ENCODE data around the gene FERMT1. TPM values are rescaled to one million over a fixed set of nuclear protein-coding genes. Genes with fewer than 3 reads are reported as not detected.

The FERMT1 gene
- 0.54 TPM for total RNA-seq
- long read RNA-seq = 0 reads

- DNase-seq (ENCODE audit: low spot score) = no peak
- intact Hi-C loops (cut with DNase I) = no loop called here
Observed at GRCh38 chr20:6122873-6123648, at the start of gene FERMT1. Gene FERMT1, minus strand, starts transcription at chr20:6123030. Its CDS starts 3,476 bp downstream, at chr20:6119554.

- intact Hi-C loops (cut with DNase I) = no loop called here
- no peak for DNase-seq (ENCODE audit: low spot score)
Observed at GRCh38 chr20:6169251-6169650, 46.4 kb upstream of the FERMT1 start.

- intact Hi-C loops (cut with DNase I) = no loop called here
- no peak for DNase-seq (ENCODE audit: low spot score)
Observed at GRCh38 chr20:6168204-6168603, 45.4 kb upstream of the FERMT1 start.

GRCh38 chr20:6165346-6165745, 42.5 kb upstream of the FERMT1 start:
- intact Hi-C loops (cut with DNase I) = no loop called here
- DNase-seq (ENCODE audit: low spot score) = no peak

GRCh38 chr20:6164421-6165341, 41.9 kb upstream of the FERMT1 start:
- DNase-seq (ENCODE audit: low spot score) = no peak
- intact Hi-C loops (cut with DNase I) = no loop called here

- no peak for DNase-seq (ENCODE audit: low spot score)
- intact Hi-C loops (cut with DNase I) = no loop called here
Observed at GRCh38 chr20:6160736-6161135, 37.9 kb upstream of the FERMT1 start.

GRCh38 chr20:6157345-6157744, 34.5 kb upstream of the FERMT1 start:
- intact Hi-C loops (cut with DNase I) = no loop called here
- no peak for DNase-seq (ENCODE audit: low spot score)

GRCh38 chr20:6152777-6153176, 29.9 kb upstream of the FERMT1 start:
- no peak for DNase-seq (ENCODE audit: low spot score)
- intact Hi-C loops (cut with DNase I) = no loop called here

- no peak for DNase-seq (ENCODE audit: low spot score)
- intact Hi-C loops (cut with DNase I) = loop anchor here (10.0 kb wide), 1 partner anchor 1137 kb away; no protein-coding TSS in a partner anchor
Observed at GRCh38 chr20:6148073-6148472, 25.2 kb upstream of the FERMT1 start.

GRCh38 chr20:6142348-6142993, 19.6 kb upstream of the FERMT1 start:
- intact Hi-C loops (cut with DNase I) = loop anchor here (10.0 kb wide), 1 partner anchor 1142 kb away; no protein-coding TSS in a partner anchor
- no peak for DNase-seq (ENCODE audit: low spot score)

- no peak for DNase-seq (ENCODE audit: low spot score)
- intact Hi-C loops (cut with DNase I) = loop anchor here (10.0 kb wide), 1 partner anchor 1144 kb away; no protein-coding TSS in a partner anchor
Observed at GRCh38 chr20:6140947-6141346, 18.1 kb upstream of the FERMT1 start.

- intact Hi-C loops (cut with DNase I) = no loop called here
- DNase-seq (ENCODE audit: low spot score) = no peak
Observed at GRCh38 chr20:6135347-6135746, 12.5 kb upstream of the FERMT1 start.

GRCh38 chr20:6134592-6134991, 11.8 kb upstream of the FERMT1 start:
- intact Hi-C loops (cut with DNase I) = no loop called here
- DNase-seq (ENCODE audit: low spot score) = no peak

GRCh38 chr20:6130045-6130444, 7.2 kb upstream of the FERMT1 start:
- DNase-seq (ENCODE audit: low spot score) = no peak
- intact Hi-C loops (cut with DNase I) = no loop called here

GRCh38 chr20:6127825-6128224, 5.0 kb upstream of the FERMT1 start:
- no peak for DNase-seq (ENCODE audit: low spot score)
- intact Hi-C loops (cut with DNase I) = no loop called here

- intact Hi-C loops (cut with DNase I) = no loop called here
Observed at GRCh38 chr20:6126846-6127245, 4.0 kb upstream of the FERMT1 start.

GRCh38 chr20:6123649-6124014, 802 bp upstream of the FERMT1 start:
- no peak for DNase-seq (ENCODE audit: low spot score)
- intact Hi-C loops (cut with DNase I) = no loop called here

More at GRCh38 chr20:6126846-6127245, 4.0 kb upstream of the FERMT1 start:
- DNase-seq (ENCODE audit: low spot score) = no peak

GRCh38 chr20:6122111-6122872, 538 bp downstream of the FERMT1 start:
- intact Hi-C loops (cut with DNase I) = no loop called here
- no peak for DNase-seq (ENCODE audit: low spot score)

- intact Hi-C loops (cut with DNase I) = no loop called here
- no peak for DNase-seq (ENCODE audit: low spot score)
Observed at GRCh38 chr20:6121504-6121903, 1.3 kb downstream of the FERMT1 start.

All from cardiac septum (tissue), 1 donor.